C1 segment of cervical spinal cord (tissue), 14 donors: ENCODE measurements around the gene LSMEM2.
A peak's percentile ranks its signal among the peaks of the same experiment; 100 is the strongest.
"Not testable (repeated sequence)": the region's sequence is repeated elsewhere in the genome, so short reads cannot be mapped to it uniquely, and the experiment has no call there.

ENCODE experiments used
- DNase-seq, 14 donors: peaks; one replicate each; lab custom pipeline; 2025; lab: John Stamatoyannopoulos, UW

Gene LSMEM2

GRCh38 chr3:50278880-50279224 is at the start of gene LSMEM2:
TSS of gene LSMEM2 (plus strand) at chr3:50279087. CDS start at chr3:50279114, 27 bp downstream.
- DNase-seq: peak in 6 of 14 donors; percentile 50 to 71 (median 66)

- no peak for DNase-seq
These were observed 49.4 kb upstream of the LSMEM2 start for GRCh38 chr3:50229490-50229889.

GRCh38 chr3:50230104-50230793 is 48.6 kb upstream of the LSMEM2 start:
- peak in 4 of 14 donors; percentile 21 to 55 (median 46) for DNase-seq

GRCh38 chr3:50230794-50231125 is 48.1 kb upstream of the LSMEM2 start:
- no peak for DNase-seq

- DNase-seq: no peak
These were observed 47.3 kb upstream of the LSMEM2 start for GRCh38 chr3:50231581-50231980.

GRCh38 chr3:50232303-50232702 is 46.6 kb upstream of the LSMEM2 start:
- no peak for DNase-seq

- DNase-seq: no peak
These were observed 45.7 kb upstream of the LSMEM2 start for GRCh38 chr3:50233176-50233575.

- peak; percentile 91 to 99 (median 98) for DNase-seq
These were observed 43.0 kb upstream of the LSMEM2 start, which contains the start of gene GNAI2 for GRCh38 chr3:50235716-50236483. TSS of gene GNAI2 (plus strand) at chr3:50236204. CDS start at chr3:50236336, 132 bp downstream.

- peak in 1 of 14 donors; percentile 57 for DNase-seq
These were observed 42.3 kb upstream of the LSMEM2 start for GRCh38 chr3:50236484-50237132.

GRCh38 chr3:50237133-50237651 is 41.7 kb upstream of the LSMEM2 start:
- peak in 4 of 14 donors; percentile 32 to 57 (median 42) for DNase-seq

- peak in 12 of 14 donors; percentile 23 to 70 (median 49) for DNase-seq
These were observed 40.9 kb upstream of the LSMEM2 start for GRCh38 chr3:50237754-50238548.

- peak in 12 of 14 donors; percentile 27 to 81 (median 56) for DNase-seq
These were observed 40.3 kb upstream of the LSMEM2 start for GRCh38 chr3:50238549-50239026.

- DNase-seq: no peak
These were observed 39.2 kb upstream of the LSMEM2 start for GRCh38 chr3:50239649-50240048.

GRCh38 chr3:50241163-50241562 is 37.7 kb upstream of the LSMEM2 start:
- DNase-seq: peak in 2 of 14 donors; percentile 12 to 19

- no peak for DNase-seq
These were observed 37.0 kb upstream of the LSMEM2 start for GRCh38 chr3:50241713-50242380.

GRCh38 chr3:50242381-50242770 is 36.5 kb upstream of the LSMEM2 start:
- DNase-seq: no peak

- peak in 8 of 14 donors; percentile 30 to 74 (median 63) for DNase-seq
These were observed 35.9 kb upstream of the LSMEM2 start for GRCh38 chr3:50242851-50243542.

GRCh38 chr3:50243543-50243895 is 35.4 kb upstream of the LSMEM2 start:
- DNase-seq: no peak

- not testable (repeated sequence) for DNase-seq
These were observed 34.1 kb upstream of the LSMEM2 start for GRCh38 chr3:50244813-50245212.

GRCh38 chr3:50245251-50245745 is 33.6 kb upstream of the LSMEM2 start:
- DNase-seq: peak in 1 of 14 donors; percentile 29
